Thoracic aorta (tissue), 2 donors: Measurements from ENCODE around the gene FIG4. TPM values are rescaled to one million over a fixed set of nuclear protein-coding genes. Genes with fewer than 3 reads are reported as not detected.

Source experiments
- ATAC-seq: fragments of 150-250 bp; one replicate; pipeline ENCODE4 v1.8.0; 2017; ENCODE audit warnings: low read depth; ENCODE audit not compliant: insufficient number of reproducible peaks, low FRiP score
- DNase-seq: peaks from one replicate; pipeline ENCODE4 v3.0.0-alpha.2; 2020; ENCODE audit warnings: low spot score
- H3K27ac ChIP-seq, 2 donors: fragments of 200-600 bp; sonication (generic); 1 replicate in 1 of 2; 2 replicates in 1 of 2; pipeline ENCODE4 v1.5.1; 2016; ENCODE audit warnings: mild to moderate bottlenecking in 2 of 2, moderate library complexity in 2 of 2
- H3K27me3 ChIP-seq: fragments of 200-600 bp; sonication (generic); replicated peaks from 2 replicates; pipeline ENCODE4 v1.6.0; 2016; ENCODE audit warnings: mild to moderate bottlenecking; ENCODE audit not compliant: insufficient read depth
- H3K36me3 ChIP-seq: fragments of 200-600 bp; sonication (generic); one replicate; pipeline ENCODE4 v1.5.1; 2016
- H3K4me1 ChIP-seq, 2 donors: fragments of 200-600 bp; sonication (generic); 1 replicate in 1 of 2; 2 replicates in 1 of 2; pipeline versions ENCODE4 v1.5.1 to v1.6.0; 2016; ENCODE audit warnings: low read depth in 2 of 2, mild to moderate bottlenecking in 1 of 2; ENCODE audit not compliant: control insufficient read depth in 1 of 2
- H3K4me3 ChIP-seq: fragments of 200-600 bp; sonication (generic); 2 replicates; pipeline ENCODE4 v1.5.1; 2016; ENCODE audit warnings: mild to moderate bottlenecking
- H3K9me3 ChIP-seq: fragments of 200-600 bp; sonication (generic); 2 replicates; pipeline ENCODE4 v1.5.1; 2016
- CTCF ChIP-seq: fragments of 200-600 bp; sonication (generic); IDR thresholded peaks from one replicate; pipeline ENCODE4 v1.5.1; 2019; ENCODE audit warnings: antibody characterized with exemption
- total RNA-seq, 2 donors: library from RNA; depleted of rRNA; stranded (reverse); fragments of >200 nt; gene quantifications; one replicate each; pipeline versions ENCODE4 v1.1.0 to v1.2.3, GENCODE V29; 2016

The FIG4 gene
- total RNA-seq, 2 donors from 2014 or later = 12.9 to 49.5 TPM

- TF ChIP-seq CTCF = no peak
- no peaks in the 10 kb centered on the region for H3K4me1 ChIP-seq
- H3K27me3 ChIP-seq = no peaks in the 10 kb centered on the region
- DNase-seq = no peak
- no peaks in the 10 kb centered on the region for H3K9me3 ChIP-seq
- H3K27ac ChIP-seq = no peak overlapping the region
- no peak for ATAC-seq
- peaks cover 3% of the 10 kb centered on the region for H3K36me3 ChIP-seq
- H3K4me3 ChIP-seq = no peak overlapping the region
Observed at GRCh38 chr6:109747221-109747620, 56.1 kb downstream of the FIG4 start.

GRCh38 chr6:109759098-109759955 lies 68.2 kb downstream of the FIG4 start:
- DNase-seq = no peak
- Histone ChIP-seq H3K4me1 (no peaks in the 10 kb centered on the region), H3K36me3 (peaks cover 4% of the 10 kb centered on the region), H3K27me3 (no peaks in the 10 kb centered on the region), H3K4me3 (no peak overlapping the region), H3K27ac (no peak overlapping the region), H3K9me3 (no peaks in the 10 kb centered on the region)
- no peak for ATAC-seq
- TF ChIP-seq CTCF = no peak

GRCh38 chr6:109760208-109760607 lies 69.1 kb downstream of the FIG4 start:
- Histone ChIP-seq H3K36me3 (peaks cover 8% of the 10 kb centered on the region), H3K4me1 (no peaks in the 10 kb centered on the region), H3K27me3 (no peaks in the 10 kb centered on the region), H3K9me3 (no peaks in the 10 kb centered on the region), H3K4me3 (no peak overlapping the region), H3K27ac (no peak overlapping the region)
- ATAC-seq = no peak
- TF ChIP-seq CTCF = no peak
- no peak for DNase-seq

- H3K36me3 ChIP-seq = peaks cover 5% of the 10 kb centered on the region
- no peak for ATAC-seq
- H3K4me1 ChIP-seq = no peaks in the 10 kb centered on the region
- H3K9me3 ChIP-seq = no peaks in the 10 kb centered on the region
- TF ChIP-seq CTCF = no peak
- H3K27me3 ChIP-seq = no peaks in the 10 kb centered on the region
- H3K4me3 ChIP-seq = no peak overlapping the region
- H3K27ac ChIP-seq = no peak overlapping the region
- no peak for DNase-seq
Observed at GRCh38 chr6:109762166-109762565, 71.1 kb downstream of the FIG4 start.

- TF ChIP-seq CTCF = no peak
- Histone ChIP-seq H3K36me3 (peaks cover 5% of the 10 kb centered on the region), H3K9me3 (no peaks in the 10 kb centered on the region), H3K27ac (no peak overlapping the region), H3K4me1 (no peaks in the 10 kb centered on the region), H3K27me3 (no peaks in the 10 kb centered on the region), H3K4me3 (no peak overlapping the region)
- ATAC-seq (no peak), DNase-seq (no peak)
Observed at GRCh38 chr6:109762769-109763441, 71.8 kb downstream of the FIG4 start.
